Ishikawa (cell line): Measurements from ENCODE around the gene EPN2.

Source experiments
- CEBPB ChIP-seq: IDR thresholded peaks from 2 replicates; pipeline ENCODE4 v1.6.1; 2012
- CREB1 ChIP-seq: IDR thresholded peaks from 2 replicates; pipeline ENCODE4 v1.6.1; 2012; ENCODE audit warnings: low read depth
- EGR1 ChIP-seq: IDR thresholded peaks from 2 replicates; pipeline ENCODE4 v1.6.1; 2012
- EP300 ChIP-seq: IDR thresholded peaks from 2 replicates; pipeline ENCODE4 v1.6.1; 2012; ENCODE audit warnings: borderline replicate concordance
- FOXM1 ChIP-seq: IDR thresholded peaks from 2 replicates; pipeline ENCODE4 v1.6.1; 2012; ENCODE audit warnings: low read depth, borderline replicate concordance
- NFIC ChIP-seq: IDR thresholded peaks from 2 replicates; pipeline ENCODE4 v1.6.1; 2012
- RAD21 ChIP-seq: IDR thresholded peaks from 2 replicates; pipeline ENCODE4 v1.6.1; 2012; ENCODE audit warnings: low read depth
- TAF1 ChIP-seq: IDR thresholded peaks from 2 replicates; pipeline ENCODE4 v1.6.1; 2012; ENCODE audit warnings: low read depth, mild to moderate bottlenecking
- TEAD4 ChIP-seq: IDR thresholded peaks from 2 replicates; pipeline ENCODE4 v1.6.1; 2012
- YY1 ChIP-seq: IDR thresholded peaks from 2 replicates; pipeline ENCODE4 v1.6.1; 2012; ENCODE audit warnings: low read depth
- ZBTB7A ChIP-seq: IDR thresholded peaks from 2 replicates; pipeline ENCODE4 v1.6.1; 2012; ENCODE audit warnings: low read depth
- TF ChIP-seq, protein P1 (sequence below): IDR thresholded peaks from 2 replicates; pipeline ENCODE4 v1.6.1; 2012
- TF ChIP-seq, protein P2 (sequence below): IDR thresholded peaks from 2 replicates; pipeline ENCODE4 v1.6.1; 2012
- TF ChIP-seq, protein P3 (sequence below): IDR thresholded peaks from 2 replicates; pipeline ENCODE4 v1.6.1; 2012; ENCODE audit warnings: low read depth, mild to moderate bottlenecking

DNA sequence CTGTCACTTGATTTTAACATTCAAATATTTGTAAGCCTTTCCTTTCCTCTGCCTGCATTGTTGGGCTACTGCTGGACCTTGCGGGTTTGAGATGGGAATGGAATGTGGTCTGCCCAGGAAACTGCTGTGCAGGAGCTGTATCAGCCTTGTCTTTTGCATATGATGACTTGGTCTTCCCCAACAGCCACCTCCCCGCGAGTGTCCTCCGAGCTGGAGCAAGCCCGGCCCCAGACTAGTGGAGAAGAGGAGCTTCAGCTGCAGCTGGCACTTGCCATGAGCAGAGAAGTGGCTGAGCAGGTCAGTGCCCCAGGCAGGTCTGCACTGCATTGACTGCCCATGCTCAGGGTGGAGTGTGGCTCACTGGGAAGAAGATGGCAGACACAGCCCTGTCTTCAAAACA, 72.5 kb downstream of the EPN2 start:
- TF ChIP-seq, protein P1, sequence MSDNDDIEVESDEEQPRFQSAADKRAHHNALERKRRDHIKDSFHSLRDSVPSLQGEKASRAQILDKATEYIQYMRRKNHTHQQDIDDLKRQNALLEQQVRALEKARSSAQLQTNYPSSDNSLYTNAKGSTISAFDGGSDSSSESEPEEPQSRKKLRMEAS, result no peak
- TF ChIP-seq, protein P2, sequence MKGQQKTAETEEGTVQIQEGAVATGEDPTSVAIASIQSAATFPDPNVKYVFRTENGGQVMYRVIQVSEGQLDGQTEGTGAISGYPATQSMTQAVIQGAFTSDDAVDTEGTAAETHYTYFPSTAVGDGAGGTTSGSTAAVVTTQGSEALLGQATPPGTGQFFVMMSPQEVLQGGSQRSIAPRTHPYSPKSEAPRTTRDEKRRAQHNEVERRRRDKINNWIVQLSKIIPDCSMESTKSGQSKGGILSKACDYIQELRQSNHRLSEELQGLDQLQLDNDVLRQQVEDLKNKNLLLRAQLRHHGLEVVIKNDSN, result no peak
- TF ChIP-seq, protein P3, sequence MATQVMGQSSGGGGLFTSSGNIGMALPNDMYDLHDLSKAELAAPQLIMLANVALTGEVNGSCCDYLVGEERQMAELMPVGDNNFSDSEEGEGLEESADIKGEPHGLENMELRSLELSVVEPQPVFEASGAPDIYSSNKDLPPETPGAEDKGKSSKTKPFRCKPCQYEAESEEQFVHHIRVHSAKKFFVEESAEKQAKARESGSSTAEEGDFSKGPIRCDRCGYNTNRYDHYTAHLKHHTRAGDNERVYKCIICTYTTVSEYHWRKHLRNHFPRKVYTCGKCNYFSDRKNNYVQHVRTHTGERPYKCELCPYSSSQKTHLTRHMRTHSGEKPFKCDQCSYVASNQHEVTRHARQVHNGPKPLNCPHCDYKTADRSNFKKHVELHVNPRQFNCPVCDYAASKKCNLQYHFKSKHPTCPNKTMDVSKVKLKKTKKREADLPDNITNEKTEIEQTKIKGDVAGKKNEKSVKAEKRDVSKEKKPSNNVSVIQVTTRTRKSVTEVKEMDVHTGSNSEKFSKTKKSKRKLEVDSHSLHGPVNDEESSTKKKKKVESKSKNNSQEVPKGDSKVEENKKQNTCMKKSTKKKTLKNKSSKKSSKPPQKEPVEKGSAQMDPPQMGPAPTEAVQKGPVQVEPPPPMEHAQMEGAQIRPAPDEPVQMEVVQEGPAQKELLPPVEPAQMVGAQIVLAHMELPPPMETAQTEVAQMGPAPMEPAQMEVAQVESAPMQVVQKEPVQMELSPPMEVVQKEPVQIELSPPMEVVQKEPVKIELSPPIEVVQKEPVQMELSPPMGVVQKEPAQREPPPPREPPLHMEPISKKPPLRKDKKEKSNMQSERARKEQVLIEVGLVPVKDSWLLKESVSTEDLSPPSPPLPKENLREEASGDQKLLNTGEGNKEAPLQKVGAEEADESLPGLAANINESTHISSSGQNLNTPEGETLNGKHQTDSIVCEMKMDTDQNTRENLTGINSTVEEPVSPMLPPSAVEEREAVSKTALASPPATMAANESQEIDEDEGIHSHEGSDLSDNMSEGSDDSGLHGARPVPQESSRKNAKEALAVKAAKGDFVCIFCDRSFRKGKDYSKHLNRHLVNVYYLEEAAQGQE, result no peak
- no peak for TF ChIP-seq ZBTB7A
- TF ChIP-seq EP300, result no peak
- no peak for TF ChIP-seq YY1
- no peak for TF ChIP-seq CEBPB
- no peak for TF ChIP-seq NFIC
- no peak for TF ChIP-seq EGR1
- no peak for TF ChIP-seq FOXM1
- no peak for TF ChIP-seq TEAD4
- TF ChIP-seq CREB1, result no peak
- TF ChIP-seq TAF1, result no peak
- TF ChIP-seq RAD21, result no peak
